AG09309 (cell line): ENCODE results near the gene PVALB.

Experiments used
- DNase-seq: peaks from one replicate; pipeline ENCODE4 v3.0.0-alpha.2; 2010; ENCODE audit warnings: low read depth
- H3K4me3 ChIP-seq: 2 replicates; pipeline ENCODE4 v1.5.1; 2011; ENCODE audit warnings: mild to moderate bottlenecking, low read depth, low read length, moderate library complexity; ENCODE audit not compliant: control insufficient read depth
- TF ChIP-seq, protein P1 (sequence below): IDR thresholded peaks from 2 replicates; pipeline ENCODE4 v1.5.1; 2011; ENCODE audit warnings: mild to moderate bottlenecking, low read depth, low read length, inconsistent platforms; ENCODE audit not compliant: insufficient read depth, control insufficient read depth; ENCODE audit errors: missing control alignments

PVALB gene

GRCh38 chr22:36824655-36825054 lies 7.8 kb upstream of the PVALB start:
- no peak for DNase-seq
- no peak overlapping the region for H3K4me3 ChIP-seq
- TF ChIP-seq, protein P1, sequence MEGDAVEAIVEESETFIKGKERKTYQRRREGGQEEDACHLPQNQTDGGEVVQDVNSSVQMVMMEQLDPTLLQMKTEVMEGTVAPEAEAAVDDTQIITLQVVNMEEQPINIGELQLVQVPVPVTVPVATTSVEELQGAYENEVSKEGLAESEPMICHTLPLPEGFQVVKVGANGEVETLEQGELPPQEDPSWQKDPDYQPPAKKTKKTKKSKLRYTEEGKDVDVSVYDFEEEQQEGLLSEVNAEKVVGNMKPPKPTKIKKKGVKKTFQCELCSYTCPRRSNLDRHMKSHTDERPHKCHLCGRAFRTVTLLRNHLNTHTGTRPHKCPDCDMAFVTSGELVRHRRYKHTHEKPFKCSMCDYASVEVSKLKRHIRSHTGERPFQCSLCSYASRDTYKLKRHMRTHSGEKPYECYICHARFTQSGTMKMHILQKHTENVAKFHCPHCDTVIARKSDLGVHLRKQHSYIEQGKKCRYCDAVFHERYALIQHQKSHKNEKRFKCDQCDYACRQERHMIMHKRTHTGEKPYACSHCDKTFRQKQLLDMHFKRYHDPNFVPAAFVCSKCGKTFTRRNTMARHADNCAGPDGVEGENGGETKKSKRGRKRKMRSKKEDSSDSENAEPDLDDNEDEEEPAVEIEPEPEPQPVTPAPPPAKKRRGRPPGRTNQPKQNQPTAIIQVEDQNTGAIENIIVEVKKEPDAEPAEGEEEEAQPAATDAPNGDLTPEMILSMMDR: no peak

DNA sequence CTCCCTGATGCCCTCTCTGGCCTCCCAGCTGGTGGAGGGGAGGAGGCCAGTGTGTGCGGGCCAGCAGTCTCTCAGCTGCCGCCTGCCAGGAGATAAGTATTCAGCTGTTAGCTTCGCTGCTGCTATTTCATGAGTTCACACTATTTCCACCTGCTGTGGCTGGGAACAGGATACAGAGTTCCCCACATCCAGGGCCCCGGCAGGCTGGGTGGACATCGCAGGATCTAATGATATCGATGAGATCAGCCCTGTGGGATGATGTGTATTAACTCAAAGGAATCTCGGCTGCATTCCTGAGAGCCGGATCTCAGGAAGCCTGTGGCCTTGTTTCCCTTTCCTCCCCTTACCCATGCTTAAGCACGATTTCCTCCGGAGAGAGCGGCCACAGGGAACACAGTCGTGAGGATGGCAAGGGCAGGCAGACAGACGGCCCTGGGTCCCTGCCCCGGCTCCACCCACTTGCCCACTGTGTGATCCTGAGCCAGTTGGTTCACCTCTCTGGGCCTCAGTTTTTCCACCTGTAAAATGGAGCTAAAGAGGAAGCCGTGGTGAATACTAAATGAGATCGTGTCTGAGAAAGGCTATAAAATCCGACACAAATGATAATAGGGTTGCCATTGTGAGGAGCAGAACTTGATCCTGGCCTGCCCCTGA lies 6.5 kb upstream of the PVALB start:
- TF ChIP-seq, protein P1: no peak
- no peak overlapping the region for H3K4me3 ChIP-seq
- DNase-seq: no peak

- no peak overlapping the region for H3K4me3 ChIP-seq
- TF ChIP-seq, protein P1: no peak
- DNase-seq: no peak
Measured at GRCh38 chr22:36822581-36822980, 5.7 kb upstream of the PVALB start.

DNA sequence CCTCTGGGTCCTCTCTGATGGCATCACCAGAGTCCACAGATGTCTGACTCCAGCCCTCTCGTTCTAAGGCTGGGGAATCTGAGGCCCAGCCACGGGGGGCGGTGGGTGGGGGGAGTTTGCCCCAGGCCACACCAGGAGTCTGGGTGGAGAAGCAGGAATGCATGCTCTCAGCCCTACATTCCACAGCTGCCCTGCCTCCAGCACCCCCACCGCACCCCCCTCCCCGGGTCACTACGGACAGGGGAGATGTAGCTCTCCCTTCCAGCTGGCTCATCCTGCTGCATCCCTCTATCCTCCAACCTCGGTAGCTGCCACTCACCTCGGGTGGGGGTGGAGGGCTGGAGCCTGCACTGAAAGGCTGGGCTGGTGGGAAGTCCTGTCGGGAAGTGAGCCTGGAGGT lies 2.3 kb upstream of the PVALB start:
- DNase-seq: no peak
- TF ChIP-seq, protein P1: no peak
- H3K4me3 ChIP-seq: no peak overlapping the region

DNA sequence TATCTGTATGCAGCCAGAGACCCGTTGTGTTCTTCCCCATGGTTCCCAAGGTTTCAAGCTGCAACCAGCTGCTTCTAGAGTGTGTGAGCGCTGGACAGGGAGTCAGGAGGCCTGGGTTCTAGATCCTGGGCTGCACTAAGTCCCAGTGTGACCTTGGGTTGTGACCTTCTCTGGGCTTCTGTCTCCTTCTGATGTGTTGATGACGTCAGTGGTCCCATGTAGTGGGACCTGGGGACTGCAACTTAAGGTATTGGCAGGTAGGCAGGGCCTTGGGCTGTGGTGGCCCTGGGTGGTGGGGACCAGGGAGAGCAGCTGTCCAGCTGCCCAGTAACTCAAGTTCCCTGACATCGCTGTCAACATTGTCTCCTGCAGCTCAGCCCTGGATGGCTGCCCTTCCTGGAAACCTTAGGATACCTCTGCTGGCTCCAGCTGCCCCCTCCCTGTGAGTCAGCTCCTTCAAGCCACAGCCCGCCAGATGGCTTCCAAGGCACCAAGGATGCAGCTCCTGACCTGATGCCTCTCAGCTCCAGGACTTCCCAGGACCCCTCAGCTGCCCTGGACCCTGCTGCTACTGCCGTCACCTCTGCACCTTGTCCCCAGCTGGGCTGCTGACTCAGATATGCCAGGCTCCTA lies 1.3 kb upstream of the PVALB start:
- no peak for DNase-seq
- TF ChIP-seq, protein P1: no peak

GRCh38 chr22:36817525-36817848 lies 652 bp upstream of the PVALB start:
- no peak for DNase-seq
- TF ChIP-seq, protein P1: no peak
- H3K4me3 ChIP-seq: no peak overlapping the region

More for the DNA sequence above, 1.3 kb upstream of the PVALB start:
- no peak overlapping the region for H3K4me3 ChIP-seq
